Upper lobe of left lung (tissue), 4 donors: Measurements from ENCODE around the gene TMEM164.

Source experiments
- CTCF ChIP-seq, 6 experiments: fragments of 450-650 bp in 4 of 6; fragments of 200-600 bp in 2 of 6; sonication (generic) in 2 of 6; IDR thresholded peaks; one replicate each; pipeline ENCODE4 v1.5.1; 2016 to 2019; ENCODE audit warnings: antibody characterized with exemption in 6 of 6
- POLR2A ChIP-seq, 4 donors: fragments of 450-650 bp; IDR thresholded peaks; one replicate each; pipeline ENCODE4 v1.5.1; 2016 to 2017; ENCODE audit warnings: antibody characterized with exemption in 4 of 4, mild to moderate bottlenecking in 2 of 4

GRCh38 chrX:110000847-110001713, 1.8 kb upstream of the TMEM164 start:
- no peak for TF ChIP-seq POLR2A (IDR thresholded peaks at IDR 0.05)
- no peak for TF ChIP-seq CTCF (IDR thresholded peaks at IDR 0.05)
